ENCODE measurements around the gene RTP2.

DNA sequence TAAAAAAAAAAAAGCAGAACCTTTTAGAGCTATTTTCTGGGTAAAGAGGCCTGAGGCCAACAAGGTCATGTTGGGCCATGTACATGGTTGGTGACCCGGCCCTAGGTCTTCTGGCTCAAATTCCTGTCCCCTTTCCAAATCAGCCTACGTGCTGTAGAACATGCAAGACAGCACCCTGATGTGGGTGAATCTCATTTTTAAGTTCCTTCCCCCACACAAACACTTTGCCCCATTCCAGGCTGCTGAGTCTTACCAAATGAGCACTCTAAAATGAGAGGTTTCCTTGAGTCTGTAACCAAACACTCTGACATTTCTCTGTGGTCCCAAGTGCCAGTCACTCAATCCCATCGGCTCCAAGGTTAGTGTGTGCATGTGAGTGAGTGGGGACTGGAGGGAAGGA is 33.5 kb upstream of the RTP2 start:
- no peak for TF ChIP-seq POLR2AphosphoS5 (IDR thresholded peaks at IDR 0.05; ENCODE audit: borderline replicate concordance, low read depth, low read length)
- TF ChIP-seq EZH2 (IDR thresholded peaks at IDR 0.05), result no peak

Measured in SK-N-MC (cell line).